HG02970 (cell line): ENCODE data around the gene IKBKE.

ENCODE experiments used
- ATAC-seq: cut with Tn5 transposase; IDR thresholded peaks from one replicate; pipeline ENCODE4 v1.9.1; 2021; ENCODE audit warnings: mild to moderate bottlenecking, moderate library complexity, moderate number of reproducible peaks; ENCODE audit not compliant: unreplicated experiment, low FRiP score

Gene IKBKE

DNA sequence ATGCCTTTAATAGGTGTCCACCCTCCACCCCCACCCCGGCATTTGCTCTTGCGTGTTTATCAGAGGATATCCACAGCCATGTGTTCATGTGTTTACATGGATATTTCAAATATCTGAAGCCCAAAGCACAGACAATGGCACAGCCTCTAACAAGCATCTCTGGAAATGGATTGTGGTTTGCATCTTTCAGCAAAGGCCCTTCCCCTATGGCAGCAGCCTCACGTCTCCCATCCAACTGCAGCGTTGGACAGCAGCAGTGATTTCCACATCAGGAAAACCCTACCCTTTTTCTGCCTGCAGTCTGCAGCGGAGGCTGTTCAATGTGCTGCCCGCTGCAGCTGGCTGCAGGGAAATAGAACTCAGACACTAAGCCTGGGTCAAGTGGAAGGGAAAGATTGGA is 38.7 kb downstream of the IKBKE start:
- no peak for ATAC-seq

DNA sequence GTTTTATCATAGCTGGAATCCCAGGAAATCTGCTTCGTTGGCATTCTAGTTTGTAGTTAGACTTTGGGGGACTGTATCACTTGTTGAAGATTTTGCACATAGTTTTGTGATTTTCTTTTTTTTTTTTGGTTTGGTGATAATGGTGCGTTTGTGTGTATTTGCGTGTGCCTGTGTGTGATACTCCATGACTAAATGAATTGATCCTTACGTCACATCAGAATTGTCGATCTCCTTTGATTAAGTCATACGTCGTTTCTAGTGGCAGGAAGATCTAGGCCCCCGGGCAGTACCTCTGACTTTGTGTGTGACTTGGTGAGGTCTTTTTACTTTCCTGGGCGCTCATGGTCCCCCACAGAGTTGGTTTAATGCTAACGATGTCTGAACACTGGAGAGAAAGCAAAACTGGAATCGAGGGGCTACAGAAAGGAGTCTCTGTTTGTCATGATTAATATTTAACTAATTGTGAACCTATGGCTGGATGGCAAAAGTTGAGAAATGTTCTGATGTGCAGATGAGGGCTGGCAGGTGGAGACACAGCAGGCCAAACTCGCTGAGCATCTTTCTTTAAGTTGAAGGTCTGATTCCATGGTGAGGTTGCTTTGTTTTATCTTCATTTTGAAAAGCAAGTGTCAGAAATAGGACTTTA is 39.5 kb downstream of the IKBKE start:
- ATAC-seq: no peak

DNA sequence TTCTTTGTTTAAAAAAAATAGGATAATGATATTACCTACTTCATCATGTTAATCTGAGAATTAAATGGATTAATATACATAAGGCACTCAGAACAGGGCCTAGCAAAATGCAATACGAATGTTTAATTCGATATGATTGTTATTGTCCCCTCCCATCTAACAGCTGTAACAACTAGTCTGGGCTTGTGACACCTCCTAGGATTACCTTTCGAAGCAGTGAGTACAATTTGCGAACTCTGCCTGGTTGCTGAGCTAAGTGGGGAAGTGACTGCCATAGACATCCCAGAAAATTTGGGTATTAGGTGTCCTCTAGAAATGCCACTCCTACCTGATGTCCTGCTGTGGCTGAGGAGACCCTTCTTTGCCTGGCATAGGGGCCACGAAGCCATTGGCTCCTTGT is 40.1 kb downstream of the IKBKE start:
- no peak for ATAC-seq

DNA sequence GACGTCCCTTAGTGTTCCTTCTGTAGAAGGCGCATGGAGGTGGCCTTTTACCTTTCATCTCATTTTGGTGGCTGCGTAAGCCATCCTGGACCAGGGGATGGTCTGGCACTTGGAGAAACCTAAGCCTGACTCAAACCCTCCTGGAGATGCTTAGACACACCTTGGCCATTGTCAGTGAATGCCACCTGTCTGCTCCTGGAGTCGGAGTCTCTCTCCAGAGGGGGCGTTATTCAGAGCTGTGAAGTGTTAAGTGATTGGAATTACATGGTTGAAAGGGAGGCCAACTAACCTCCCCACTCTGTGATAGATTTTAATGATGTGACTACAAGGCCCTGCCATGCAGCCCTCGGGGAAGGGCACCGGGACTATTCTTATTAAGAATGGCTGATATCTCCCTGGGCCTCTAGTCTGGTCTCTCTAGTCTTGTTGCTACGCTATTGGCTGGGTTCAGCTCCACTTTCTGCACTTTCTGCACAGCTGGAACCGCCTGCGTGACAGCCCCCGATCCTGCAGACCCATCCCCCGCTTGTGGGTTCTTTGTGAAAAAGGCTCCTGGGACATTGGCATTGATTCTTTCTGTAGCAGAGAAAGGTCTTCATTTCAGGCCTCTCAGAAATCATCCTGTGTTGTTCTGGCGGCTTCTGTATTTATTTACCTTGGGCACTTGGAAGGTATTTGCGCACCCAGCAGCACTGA is 41.2 kb downstream of the IKBKE start:
- ATAC-seq: no peak

DNA sequence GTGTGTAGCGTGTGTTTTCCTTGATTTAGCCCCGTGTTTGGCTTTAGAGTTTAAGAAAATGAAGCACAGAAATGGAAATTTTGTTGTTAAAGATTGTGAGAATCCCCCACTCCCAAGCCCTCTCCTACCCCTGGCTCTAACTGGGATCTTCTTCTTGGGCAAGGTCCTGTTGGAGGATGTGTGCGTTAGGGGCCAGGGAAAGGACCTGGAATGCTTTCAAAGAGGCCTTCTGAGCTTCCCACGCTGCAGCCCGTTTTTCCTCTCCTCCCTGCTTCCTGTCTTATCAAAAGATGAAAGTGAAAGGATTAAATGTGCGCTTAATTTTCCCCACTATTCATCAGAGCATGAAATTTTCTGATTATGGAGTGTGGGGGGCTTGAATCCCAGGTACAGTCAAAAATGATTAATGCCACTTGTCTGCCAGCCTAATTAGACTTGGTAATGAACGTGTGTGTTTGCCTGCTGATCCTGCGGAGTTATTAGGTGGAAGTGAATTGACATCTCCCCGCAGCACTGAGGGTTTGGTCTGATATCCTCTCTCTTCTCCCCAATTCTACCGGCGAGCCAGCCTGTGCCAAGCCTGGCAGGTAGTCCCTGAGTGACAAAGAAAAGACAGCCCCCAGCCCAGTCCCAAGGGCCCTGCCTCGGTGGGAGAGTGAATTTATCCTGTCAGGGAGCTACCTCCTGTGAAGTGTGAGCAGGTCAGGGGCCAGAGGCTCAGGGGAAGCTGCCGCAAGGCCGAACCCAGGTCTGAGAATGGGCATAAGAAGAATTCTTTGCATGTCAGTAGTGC is 42.0 kb downstream of the IKBKE start:
- ATAC-seq: no peak

DNA sequence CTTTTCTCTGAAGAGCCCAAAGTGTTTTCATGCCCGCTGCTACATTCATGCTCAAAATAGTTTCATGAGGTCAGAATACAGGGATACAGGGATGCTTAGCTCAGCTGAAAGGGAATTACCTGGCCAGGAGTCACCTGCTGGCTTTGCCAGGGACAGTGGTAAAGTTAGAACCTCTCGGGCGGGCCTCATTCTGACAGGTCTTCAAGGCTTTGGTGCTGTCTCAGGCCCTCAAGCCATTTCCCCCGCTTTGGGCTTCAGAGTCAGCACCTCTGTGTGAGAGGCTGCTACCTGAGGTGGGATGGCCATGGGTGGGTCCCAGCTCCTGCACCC is 42.5 kb downstream of the IKBKE start:
- no peak for ATAC-seq

DNA sequence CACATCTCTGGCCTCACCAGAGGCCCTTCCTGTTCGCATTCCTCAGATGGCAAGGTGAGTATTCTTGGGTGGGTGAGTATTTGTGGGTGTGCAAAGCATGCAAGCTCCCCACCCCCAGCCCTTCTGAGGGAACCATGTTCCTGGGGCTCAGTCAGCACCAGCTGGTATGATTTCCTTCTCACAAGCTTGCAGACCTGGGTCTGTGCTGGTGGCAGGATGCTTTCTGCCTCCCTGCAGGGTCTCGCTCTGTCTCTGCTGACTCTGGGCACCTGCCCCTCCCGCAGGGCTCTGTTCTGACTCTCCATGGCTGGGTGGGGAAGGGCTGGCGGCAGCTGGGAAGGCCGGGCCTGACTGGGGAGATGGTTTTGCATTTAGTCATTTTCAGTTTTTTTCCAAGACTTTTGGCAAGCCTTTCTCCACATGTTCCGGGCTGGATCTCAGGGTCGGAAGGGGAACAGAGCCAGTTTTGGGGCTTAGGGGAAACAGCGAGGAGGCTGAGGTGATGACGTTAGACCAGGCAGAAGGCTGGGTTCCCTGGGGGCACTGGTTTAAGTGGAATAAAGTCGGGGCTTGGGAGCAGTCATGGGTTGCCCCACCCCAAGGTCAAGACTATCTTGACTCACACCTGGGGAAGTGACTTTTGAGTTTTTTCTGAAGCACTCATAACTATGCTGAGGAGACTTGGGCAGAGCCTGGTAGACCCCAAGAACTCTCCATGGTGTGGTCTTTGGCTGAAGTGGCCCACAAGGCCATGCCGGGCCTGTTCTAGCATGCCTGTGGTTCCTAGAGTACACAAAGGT is 43.2 kb downstream of the IKBKE start:
- no peak for ATAC-seq

DNA sequence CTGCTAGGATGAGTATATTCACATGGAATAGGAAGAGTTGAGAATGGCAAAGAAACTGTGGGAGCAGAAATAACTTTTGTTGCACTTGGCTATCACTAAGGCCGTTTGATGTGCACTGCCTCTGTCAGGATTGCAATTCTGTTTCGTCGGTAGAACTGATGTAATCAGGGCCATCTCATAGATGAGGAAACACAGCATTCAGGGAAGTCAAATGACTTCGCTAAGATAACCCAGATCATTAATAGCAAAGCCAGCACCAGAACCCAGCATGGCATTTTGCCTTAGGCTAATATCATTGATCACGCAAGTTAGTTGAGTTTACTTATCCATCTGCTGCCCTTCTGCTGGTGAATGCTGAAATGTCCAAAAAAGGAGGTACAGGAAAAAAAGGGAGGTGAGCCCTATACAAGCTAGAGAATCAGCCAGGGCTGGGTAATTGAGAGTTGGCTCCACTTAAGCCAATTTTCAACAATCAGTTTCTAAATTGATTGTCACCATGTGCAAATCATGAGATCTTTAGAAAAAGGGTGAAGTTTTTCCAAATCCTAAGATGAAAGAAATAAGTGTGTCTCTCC is 44.6 kb downstream of the IKBKE start:
- ATAC-seq: no peak

DNA sequence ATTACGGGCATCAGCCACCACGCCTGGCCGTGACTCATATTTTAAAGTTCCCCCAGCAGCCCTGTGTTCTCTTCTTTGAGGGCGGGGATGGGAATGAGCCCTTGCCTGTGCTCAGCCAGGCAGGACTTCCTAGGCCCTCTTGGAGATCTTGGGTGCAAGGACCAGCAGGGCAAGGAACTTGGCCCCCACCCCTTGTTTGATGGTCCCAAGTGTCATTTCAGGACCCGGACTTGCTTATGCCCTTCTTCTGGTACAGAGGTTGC is 46.4 kb downstream of the IKBKE start:
- no peak for ATAC-seq

DNA sequence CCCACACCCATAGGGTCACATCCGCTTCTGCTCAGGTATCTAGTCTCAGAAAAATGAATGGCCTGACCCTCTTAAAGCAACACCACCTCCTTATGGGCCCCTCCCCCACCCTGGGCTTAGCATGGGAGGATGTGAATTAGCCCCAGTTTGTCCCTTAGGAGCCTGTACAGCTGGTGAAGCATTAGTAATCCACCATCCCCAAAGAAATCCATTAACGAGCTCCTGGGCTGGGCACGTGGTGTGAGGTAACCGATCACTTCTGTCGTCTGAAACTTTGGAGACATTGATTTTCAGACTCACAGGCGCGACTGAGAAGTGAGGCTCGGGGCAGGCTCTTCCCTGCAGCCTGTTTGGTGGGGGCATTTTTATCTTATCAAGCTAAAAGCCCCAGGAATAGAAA is 47.5 kb downstream of the IKBKE start:
- no peak for ATAC-seq

DNA sequence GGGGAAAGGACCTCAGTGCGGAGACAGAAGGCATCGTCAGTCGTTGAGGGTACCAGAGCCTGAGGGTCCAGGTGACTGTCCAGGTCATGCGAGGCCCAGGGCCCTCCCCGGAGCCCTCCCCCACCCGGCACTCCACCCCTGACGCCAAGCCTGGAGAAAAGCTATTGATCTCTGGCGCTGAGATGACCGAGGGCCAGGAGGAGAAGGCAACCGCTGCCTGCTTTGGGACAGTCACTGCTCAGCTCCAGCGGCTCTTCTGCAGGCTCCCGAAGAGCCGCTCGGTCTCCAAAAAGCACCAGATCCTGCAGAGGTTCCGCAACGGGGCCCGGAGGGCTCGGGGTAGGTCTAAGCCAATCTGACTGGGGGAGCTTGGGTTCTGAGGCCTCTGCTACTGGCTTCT is 47.9 kb downstream of the IKBKE start:
- ATAC-seq: no peak

DNA sequence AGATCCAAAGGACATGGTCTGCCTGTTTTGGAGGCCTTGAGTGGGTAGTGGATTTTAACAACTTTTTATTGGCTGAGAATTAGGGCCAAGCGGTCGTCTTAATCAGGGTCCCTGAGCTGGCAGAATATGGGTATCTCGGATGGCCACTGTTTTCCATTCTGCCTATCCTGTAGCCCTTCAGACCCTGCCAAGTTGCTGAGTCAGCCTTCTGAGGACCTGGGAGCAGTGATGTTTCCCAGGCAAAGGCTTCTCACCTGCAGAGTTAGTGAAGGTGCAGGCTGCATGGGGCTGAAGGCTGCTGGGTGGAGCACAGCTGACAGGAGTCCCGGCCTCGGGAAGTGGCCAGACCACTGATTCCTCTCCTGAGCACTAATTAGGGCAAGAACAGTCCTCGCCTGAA is 48.5 kb downstream of the IKBKE start:
- ATAC-seq: no peak

DNA sequence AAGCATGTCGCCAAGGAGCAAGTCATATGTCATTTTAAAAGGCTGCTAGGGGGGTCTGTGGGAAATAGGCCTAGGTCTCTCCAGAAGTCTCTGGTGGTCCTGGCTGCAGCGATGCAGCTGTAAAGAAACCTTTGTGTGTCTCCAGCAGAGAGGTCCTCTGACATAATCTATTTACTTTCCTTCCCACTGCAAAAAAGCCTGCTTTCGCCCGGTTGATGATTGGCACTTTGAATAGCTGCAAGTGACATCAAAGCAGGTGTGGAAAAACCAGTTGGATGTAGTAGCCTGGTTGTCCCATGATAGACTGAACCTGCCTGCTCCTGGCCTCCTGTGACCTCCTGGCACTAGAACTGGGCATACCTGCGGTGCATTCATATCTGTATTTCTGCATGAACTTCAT is 50.9 kb downstream of the IKBKE start:
- ATAC-seq: no peak

DNA sequence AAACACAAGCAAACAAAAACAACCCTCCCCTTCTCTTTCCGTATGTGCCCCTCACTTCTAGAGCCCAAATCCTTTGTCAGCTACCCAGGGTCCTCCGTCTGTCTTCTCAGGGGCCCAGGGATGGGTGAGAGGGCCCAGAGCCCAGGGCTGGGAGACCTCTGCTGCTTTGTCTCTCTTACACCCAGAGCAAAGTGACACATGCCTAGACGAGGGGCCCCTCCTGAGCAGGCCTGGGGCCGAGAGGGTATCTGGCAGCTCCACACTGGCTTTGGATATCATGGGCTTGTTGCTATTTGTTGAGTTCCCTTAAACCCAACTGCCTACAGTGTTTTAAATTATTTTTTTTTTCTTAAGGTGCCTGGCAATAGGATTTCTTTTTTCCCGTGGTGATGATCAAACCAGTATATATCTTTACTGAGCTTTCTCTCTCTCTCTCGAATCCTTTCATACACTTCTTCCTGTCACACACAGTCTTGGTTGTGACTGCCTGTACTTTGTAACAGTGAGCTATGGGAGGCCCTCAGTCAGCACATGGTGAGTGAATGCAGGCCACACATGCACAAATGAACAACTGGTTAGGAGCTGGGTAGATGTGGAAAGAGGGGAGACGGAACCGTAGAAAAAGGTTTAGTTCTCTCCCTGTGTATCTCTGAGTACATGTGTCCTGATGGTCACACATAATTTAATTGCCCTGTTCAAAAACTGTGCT is 51.6 kb downstream of the IKBKE start:
- no peak for ATAC-seq

DNA sequence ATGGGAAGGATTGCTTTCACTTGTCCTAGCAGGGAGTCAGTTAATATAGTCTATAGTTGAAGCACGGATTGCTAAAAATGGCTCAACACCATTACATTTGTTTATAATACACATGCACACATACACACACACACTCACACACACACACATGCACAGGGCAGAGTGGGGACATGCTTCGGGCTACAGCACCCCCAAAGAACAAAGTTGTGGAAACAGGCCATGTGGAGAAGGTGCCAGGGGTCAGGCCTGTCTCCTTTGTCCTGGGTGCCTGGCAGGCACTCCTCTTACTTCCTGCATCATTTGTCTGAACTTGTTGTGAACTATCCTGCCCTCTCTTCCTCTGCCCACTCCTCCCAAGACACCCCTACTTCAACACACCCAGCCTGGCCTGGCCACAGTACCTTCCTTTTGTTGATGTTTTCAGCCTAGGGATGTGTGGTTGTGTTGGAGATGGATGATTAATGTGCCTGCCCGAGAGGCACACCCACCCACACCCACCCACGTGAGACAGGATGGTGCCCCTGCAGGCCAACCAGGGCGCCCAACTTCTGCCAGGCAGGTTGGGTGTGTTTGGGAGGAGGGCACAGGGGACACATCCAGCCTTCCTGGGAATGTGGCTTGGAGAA is 54.6 kb downstream of the IKBKE start:
- no peak for ATAC-seq

DNA sequence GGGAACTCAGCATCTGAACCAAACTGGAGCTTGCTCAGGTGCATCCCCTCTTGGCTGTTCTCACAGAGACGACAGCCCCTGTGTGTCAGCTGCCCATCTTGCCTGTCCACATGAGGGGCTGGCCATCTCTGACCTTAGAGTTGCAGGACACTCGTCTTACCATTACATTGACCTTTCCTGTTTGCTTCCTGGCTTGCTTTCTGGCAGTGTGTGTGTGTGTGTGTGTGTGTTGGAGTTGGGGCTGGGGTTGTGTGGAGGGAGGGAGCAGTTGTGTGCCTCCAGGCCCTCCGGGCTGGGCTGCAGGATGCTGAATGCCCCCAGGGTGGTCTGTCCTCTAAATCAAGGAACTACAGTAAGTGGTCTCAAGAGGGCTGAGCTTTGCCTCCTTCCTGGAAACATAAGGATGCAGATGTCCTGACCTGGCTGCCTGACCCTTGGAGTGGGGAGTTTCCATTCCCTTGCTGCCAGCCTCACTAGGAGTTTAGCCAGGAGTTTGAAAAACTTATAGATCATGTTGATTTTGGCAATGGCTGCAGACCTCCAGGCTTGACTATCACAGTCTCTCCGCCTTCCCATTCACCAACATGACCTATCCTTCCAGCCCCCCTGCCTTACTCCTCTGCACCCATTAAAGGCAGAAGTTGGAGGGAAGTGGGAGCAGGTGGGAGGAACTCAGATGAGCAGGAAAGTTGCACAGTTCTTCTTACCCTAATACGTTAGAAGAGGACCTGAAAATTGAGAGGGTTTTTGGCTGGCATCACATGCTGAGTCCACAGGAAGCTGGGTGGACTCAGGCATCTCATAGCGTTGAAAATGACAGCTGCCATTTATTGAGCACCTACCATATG is 56.0 kb downstream of the IKBKE start:
- ATAC-seq: no peak

DNA sequence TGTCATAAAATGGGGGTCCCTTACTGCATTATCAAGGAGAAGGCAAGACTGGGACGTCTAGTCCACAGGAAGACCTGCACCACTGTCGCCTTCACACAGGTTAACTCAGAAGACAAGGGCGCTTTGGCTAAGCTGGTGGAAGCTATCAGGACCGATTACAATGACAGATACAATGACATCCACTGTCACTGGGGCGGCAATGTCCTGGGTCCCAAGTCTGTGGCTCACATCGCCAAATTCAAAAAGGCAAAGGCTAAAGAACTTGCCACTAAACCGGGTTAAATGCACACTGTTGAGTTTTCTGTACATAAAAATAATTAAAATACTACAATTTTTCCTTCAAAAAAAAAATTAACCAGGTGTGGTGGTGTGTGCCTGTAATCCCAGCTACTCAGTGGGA is 59.1 kb downstream of the IKBKE start:
- ATAC-seq: no peak

DNA sequence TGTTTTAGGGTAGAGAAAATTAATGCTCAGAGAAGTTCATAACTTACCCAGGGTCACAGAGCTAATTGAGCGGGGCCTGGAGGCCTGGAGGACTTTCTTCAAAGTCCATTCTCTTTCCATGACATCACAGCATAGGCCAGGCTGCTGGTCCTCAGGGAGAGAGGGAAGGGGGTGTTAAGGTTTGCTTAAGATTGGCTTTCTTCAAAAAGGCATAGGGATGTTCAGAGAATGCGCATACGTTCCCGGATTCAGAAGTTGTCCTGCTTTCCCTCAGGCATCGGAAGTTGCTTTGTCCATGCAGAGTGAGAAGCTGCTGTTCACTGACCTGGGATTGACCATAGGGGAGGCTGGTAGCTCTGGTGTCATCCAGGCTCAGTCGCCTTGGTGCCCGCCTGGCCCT is 62.1 kb downstream of the IKBKE start:
- ATAC-seq: no peak

DNA sequence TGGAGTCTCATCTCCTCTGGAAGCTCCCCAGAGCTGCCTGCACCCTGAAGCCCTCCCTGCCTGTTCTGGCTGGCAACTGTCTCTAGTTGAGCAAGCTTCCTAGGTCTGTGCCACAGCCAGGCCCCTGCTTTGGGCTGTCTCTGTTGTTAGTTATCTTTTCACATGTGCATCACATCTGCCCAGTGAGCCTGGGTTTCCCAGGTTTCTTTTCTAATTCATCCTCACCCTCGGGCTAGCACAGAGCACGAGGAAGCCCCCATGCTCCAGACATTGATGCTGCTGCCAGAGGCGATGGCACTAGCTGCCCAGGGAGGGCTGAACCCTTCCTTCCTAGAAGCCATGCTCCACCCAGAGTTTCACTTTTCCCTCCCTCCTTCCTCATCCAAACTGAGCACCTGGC is 64.3 kb downstream of the IKBKE start:
- ATAC-seq: no peak
